Activated naive CD4-positive, alpha-beta T cell treated with anti-CD3 and anti-CD28 coated beads for 36 hours (primary cell): ENCODE results near the gene CENPV. TPM values are rescaled to one million over a fixed set of nuclear protein-coding genes. Genes with fewer than 3 reads are reported as not detected.

ENCODE experiments used
- CTCF ChIA-PET: fragments of 350-600 bp; sonication (Branson Sonifier 250); formaldehyde crosslinking; loops from one replicate; lab custom pipeline; 2021; ENCODE audit warnings: antibody characterized with exemption; lab: Charles Lee
- DNase-seq: peaks from one replicate; pipeline ENCODE4 v3.0.0-alpha.2; 2020
- H3K27ac Mint-ChIP-seq: one replicate; pipeline ENCODE4 v1.8.0; 2021; ENCODE audit warnings: mild to moderate bottlenecking, mixed read lengths
- H3K27me3 Mint-ChIP-seq: one replicate; pipeline ENCODE4 v1.8.0; 2021; ENCODE audit warnings: low read depth, mixed read lengths
- H3K36me3 Mint-ChIP-seq: one replicate; pipeline ENCODE4 v1.8.0; 2021; ENCODE audit warnings: low read depth, mixed read lengths
- H3K4me1 Mint-ChIP-seq: one replicate; pipeline ENCODE4 v1.8.0; 2021; ENCODE audit warnings: low read depth, mixed read lengths
- H3K4me3 Mint-ChIP-seq: one replicate; pipeline ENCODE4 v1.8.0; 2021; ENCODE audit warnings: mild to moderate bottlenecking, moderate library complexity, mixed read lengths
- H3K9me3 Mint-ChIP-seq: one replicate; pipeline ENCODE4 v1.8.0; 2021; ENCODE audit warnings: mixed read lengths
- intact Hi-C: fragments of 100-400 bp; cut with micrococcal nuclease; formaldehyde crosslinking; loops from one replicate; pipeline ENCODE4 v1.15.1; 2023
- total RNA-seq, 2 experiments: library from RNA; stranded (reverse); gene quantifications; one replicate each; pipeline ENCODE4 v1.2.3, GENCODE V29; 2021

Gene CENPV
- total RNA-seq, 2 experiments from 2014 or later: 117 to 121 TPM

DNA sequence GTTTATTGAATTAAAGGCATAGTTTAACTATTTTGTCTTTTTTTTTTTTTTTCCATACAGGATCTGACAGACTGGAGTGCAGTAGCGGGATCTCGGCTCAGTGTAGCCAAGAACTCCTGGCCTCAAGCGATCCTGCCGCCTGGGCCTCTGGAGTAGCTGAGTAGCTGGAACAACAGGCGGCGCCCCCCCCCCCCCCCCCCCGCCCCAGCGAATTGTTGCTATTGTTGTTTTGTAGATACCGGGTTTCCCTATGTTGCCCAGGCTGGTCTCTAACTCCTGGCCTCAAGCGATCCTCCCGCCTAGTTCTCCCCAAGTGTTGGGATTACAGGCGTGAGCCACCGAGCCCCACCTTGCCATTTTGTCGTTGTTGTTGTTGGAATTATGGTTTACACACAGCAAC, 1.3 kb upstream of the CENPV start:
- H3K9me3 Mint-ChIP-seq: no peaks in the 10 kb centered on the region
- CTCF ChIA-PET: interaction anchor here (1.5 kb wide), 1 partner anchor 9 kb away, joined by 8 read pairs; no protein-coding TSS in a partner anchor
- peaks cover 2% of the 10 kb centered on the region for H3K36me3 Mint-ChIP-seq
- no peak for DNase-seq
- intact Hi-C loops: loop anchor here (5.0 kb wide), 1 partner anchor 352 kb away; no protein-coding TSS in a partner anchor
- H3K27ac Mint-ChIP-seq: peak overlapping the region; percentile 16
- peaks cover 20% of the 10 kb centered on the region for H3K4me1 Mint-ChIP-seq
- H3K27me3 Mint-ChIP-seq: no peaks in the 10 kb centered on the region
- no peak overlapping the region for H3K4me3 Mint-ChIP-seq

DNA sequence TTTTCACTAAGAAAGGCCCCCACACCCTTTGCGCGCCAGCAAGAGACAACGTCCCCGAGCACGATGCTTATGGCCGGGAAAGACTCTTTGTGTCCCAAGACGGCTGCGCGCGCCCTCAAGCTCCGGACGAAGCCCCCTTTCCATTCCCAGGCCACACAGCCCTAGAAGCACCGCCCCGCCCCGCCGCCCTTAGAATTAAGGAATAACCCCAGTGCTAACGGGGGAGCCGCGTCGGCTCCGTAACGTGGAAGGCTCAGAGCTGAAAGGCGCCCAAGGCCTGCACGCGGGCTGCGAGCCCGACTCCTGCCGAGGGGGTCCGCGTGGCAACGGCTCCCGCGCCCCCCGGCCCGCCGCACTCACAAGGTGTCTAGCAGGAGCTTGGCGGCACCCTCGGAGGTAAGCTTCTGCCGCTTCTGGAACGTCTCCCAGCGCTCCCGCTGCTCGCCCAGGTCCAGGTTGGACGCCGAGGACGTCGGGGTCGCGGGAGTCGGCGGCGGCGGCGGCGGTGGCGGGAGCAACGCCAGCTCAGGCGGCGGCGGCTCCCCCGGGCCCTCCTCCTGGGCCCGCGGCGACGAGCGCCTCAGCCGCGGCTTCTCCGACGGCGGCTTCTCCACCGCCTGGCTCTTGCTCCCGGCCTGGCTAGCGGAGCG, 477 bp downstream of the CENPV start:
- Mint-ChIP-seq H3K9me3 (no peaks in the 10 kb centered on the region), H3K4me3 (peak overlapping the region; percentile 96), H3K36me3 (peaks cover 8% of the 10 kb centered on the region), H3K27ac (peak overlapping the region; percentile 77), H3K27me3 (no peaks in the 10 kb centered on the region), H3K4me1 (peaks cover 22% of the 10 kb centered on the region)
- DNase-seq: peak; percentile 34
- CTCF ChIA-PET: interaction anchor here (0.5 to 1.9 kb wide), 9 partner anchors 11 to 135 kb away, joined by 3 to 15 read pairs (median 4); no protein-coding TSS in a partner anchor
- intact Hi-C loops: loop anchor here (2.0 to 5.0 kb wide), 4 partner anchors 28 to 350 kb away; partner anchors contain the start of genes NCOR1 and UBB

DNA sequence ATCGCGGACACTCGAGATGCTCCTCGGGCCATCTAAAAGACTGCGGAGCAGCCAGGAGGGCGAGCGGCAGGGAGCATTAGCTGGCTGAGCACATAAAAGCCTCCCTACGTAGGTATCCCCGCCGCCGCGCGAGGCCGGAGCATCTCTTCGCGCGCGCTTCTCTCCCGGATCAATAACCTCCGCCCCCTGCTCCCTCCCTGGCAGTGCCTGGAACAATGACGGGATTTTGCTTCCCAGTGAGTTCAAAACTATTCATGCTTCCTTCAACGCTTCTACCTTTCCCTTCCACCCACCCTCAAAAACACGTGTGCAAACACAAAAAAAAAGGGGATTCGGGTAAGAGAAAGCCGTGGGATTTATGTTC, 984 bp downstream of the CENPV start:
- CTCF ChIA-PET: interaction anchor here (0.9 to 1.9 kb wide), 4 partner anchors 11 to 65 kb away, joined by 3 to 15 read pairs (median 4); no protein-coding TSS in a partner anchor
- Mint-ChIP-seq H3K9me3 (no peaks in the 10 kb centered on the region), H3K36me3 (peaks cover 10% of the 10 kb centered on the region), H3K27ac (peak overlapping the region; percentile 32), H3K4me1 (peaks cover 22% of the 10 kb centered on the region), H3K27me3 (no peaks in the 10 kb centered on the region), H3K4me3 (peak overlapping the region; percentile 96)
- peak; percentile 58 for DNase-seq
- intact Hi-C loops: loop anchor here (2.0 to 5.0 kb wide), 4 partner anchors 29 to 350 kb away; partner anchors contain the start of genes NCOR1 and UBB

DNA sequence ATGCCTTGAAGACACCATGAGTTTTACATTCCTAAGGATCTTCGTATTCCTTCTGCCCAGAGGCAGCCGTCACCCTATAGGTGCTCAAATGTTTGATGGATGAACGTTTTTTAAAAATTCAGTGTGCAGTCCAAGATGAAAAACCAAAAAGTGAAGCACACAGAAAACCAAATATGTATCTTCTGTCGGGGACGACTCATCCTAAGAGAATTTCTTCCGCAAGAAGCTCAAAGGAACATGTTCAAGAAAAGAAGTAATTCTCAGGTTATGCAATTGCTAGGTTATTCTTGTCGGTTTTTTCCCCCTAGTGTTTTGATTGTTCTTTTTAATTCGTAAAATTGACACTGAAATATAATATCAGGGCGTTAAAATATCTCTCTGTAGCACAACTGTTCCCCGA, 1.4 kb downstream of the CENPV start:
- Mint-ChIP-seq H3K36me3 (peaks cover 10% of the 10 kb centered on the region), H3K4me3 (peak overlapping the region; percentile 96), H3K27ac (no peak overlapping the region), H3K4me1 (peaks cover 22% of the 10 kb centered on the region), H3K9me3 (no peaks in the 10 kb centered on the region), H3K27me3 (no peaks in the 10 kb centered on the region)
- intact Hi-C loops: loop anchor here (2.0 to 5.0 kb wide), 4 partner anchors 29 to 350 kb away; partner anchors contain the start of genes NCOR1 and UBB
- CTCF ChIA-PET: interaction anchor here (1.0 to 1.4 kb wide), 2 partner anchors 64 to 65 kb away, joined by 3 to 4 read pairs; no protein-coding TSS in a partner anchor
- DNase-seq: no peak

DNA sequence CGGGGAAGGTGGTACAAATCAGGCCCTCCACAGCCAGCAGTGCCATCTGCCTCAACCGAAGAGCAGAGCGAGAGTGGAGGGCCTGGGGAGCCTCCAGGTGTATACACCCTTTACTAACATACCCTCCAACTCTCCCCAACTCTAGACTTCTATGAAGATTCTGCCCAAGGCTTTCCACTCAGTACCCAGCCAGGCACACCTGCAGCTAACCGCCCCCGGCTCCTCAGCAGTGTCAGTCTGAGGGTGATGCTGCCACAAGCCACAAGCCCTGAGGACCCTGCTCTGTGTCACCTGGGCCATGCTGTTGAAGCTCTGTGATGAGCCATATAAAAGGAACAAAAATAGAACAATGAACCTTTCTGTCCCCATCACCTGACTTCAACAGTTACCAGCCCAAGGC, 3.8 kb downstream of the CENPV start:
- no peaks in the 10 kb centered on the region for H3K27me3 Mint-ChIP-seq
- H3K4me1 Mint-ChIP-seq: peaks cover 22% of the 10 kb centered on the region
- CTCF ChIA-PET: interaction anchor here (0.6 to 1.5 kb wide), 5 partner anchors 14 to 966 kb away, joined by 3 to 5 read pairs (median 4); no protein-coding TSS in a partner anchor
- intact Hi-C loops: no loop called here
- no peak overlapping the region for H3K27ac Mint-ChIP-seq
- peaks cover 11% of the 10 kb centered on the region for H3K36me3 Mint-ChIP-seq
- no peak overlapping the region for H3K4me3 Mint-ChIP-seq
- no peaks in the 10 kb centered on the region for H3K9me3 Mint-ChIP-seq
- no peak for DNase-seq

DNA sequence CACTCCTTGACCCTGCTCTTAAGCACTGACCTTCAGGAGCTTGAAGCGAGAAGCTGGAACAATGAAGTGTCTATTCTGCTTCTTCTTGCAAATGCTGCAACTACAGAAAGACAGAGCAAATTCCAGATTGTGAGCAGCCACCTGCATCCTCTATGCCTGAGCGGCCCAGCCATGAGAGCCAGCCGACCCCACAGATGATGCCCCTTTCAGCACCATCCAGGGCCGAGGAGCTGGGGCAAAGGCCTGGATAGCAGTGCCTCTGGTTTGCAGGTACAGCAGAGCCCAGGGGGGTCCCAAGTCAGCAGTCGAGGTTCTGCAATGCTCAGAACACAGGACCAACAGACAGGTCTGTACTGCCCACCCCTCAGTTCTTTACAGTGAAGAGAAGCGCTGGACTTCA, 4.7 kb downstream of the CENPV start:
- Mint-ChIP-seq H3K4me1 (peaks cover 20% of the 10 kb centered on the region), H3K36me3 (peaks cover 17% of the 10 kb centered on the region), H3K9me3 (no peaks in the 10 kb centered on the region), H3K27ac (no peak overlapping the region), H3K27me3 (no peaks in the 10 kb centered on the region), H3K4me3 (no peak overlapping the region)
- CTCF ChIA-PET: interaction anchor here (0.9 kb wide), 1 partner anchor 14 kb away, joined by 3 read pairs; no protein-coding TSS in a partner anchor
- intact Hi-C loops: no loop called here
- no peak for DNase-seq

DNA sequence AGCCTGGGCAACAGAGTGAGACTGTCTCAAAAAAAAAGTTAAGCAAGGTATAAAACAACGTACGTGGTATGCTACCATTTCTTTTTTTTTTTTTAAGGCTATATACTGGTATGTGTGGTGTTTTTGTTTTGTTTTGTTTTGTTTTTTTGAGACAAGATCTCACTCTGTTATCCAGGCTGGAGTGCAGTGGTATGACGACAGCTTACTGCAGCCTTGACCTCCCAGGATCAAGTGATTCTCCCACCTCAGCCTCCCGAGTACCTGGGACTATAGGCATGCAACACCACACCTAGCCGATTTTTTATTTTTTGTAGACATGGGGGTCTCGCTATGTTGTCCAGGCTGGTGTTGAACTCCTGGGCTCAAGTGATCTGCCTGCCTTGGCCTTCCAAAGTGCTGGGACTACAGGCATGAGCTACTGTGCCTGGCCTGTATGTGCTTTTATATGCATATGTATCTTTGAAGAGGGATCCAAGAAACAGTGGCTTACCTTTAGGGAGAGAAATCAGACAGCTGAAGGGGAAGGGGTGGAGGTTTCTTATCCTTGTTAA, 6.5 kb downstream of the CENPV start:
- peaks cover 26% of the 10 kb centered on the region for H3K36me3 Mint-ChIP-seq
- no peak overlapping the region for H3K27ac Mint-ChIP-seq
- CTCF ChIA-PET: interaction anchor here (0.6 to 0.9 kb wide), 4 partner anchors 20 to 282 kb away, joined by 3 to 5 read pairs (median 4); no protein-coding TSS in a partner anchor
- no peaks in the 10 kb centered on the region for H3K9me3 Mint-ChIP-seq
- peaks cover 16% of the 10 kb centered on the region for H3K4me1 Mint-ChIP-seq
- intact Hi-C loops: loop anchor here (1.0 kb wide), 1 partner anchor 27 kb away; no protein-coding TSS in a partner anchor
- DNase-seq: no peak
- no peak overlapping the region for H3K4me3 Mint-ChIP-seq
- no peaks in the 10 kb centered on the region for H3K27me3 Mint-ChIP-seq

DNA sequence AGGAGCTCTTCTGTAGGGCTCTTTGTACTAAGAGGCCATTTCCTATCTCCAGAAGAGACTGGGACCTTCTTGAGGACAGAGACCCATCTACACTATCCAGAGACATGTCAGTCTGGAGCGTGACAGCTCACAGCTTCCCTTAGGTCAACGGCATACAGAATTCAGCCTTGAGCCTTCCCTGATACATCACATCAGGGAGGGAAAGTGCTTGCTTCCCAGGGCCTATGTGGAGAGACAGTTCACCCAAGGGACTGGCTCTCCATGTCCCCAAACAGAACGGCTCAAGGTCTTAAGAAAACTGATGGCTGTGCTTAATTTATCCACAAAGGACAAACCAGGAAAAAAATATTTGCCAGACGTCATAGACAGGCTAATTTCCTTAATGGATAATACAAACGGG, 7.7 kb downstream of the CENPV start:
- Mint-ChIP-seq H3K4me1 (peaks cover 7% of the 10 kb centered on the region), H3K9me3 (no peaks in the 10 kb centered on the region), H3K4me3 (no peak overlapping the region), H3K27me3 (no peaks in the 10 kb centered on the region), H3K27ac (no peak overlapping the region), H3K36me3 (peaks cover 26% of the 10 kb centered on the region)
- intact Hi-C loops: no loop called here
- no peak for DNase-seq
- CTCF ChIA-PET: interaction anchor here (0.6 to 1.6 kb wide), 5 partner anchors 18 to 280 kb away, joined by 3 to 6 read pairs (median 4); no protein-coding TSS in a partner anchor

DNA sequence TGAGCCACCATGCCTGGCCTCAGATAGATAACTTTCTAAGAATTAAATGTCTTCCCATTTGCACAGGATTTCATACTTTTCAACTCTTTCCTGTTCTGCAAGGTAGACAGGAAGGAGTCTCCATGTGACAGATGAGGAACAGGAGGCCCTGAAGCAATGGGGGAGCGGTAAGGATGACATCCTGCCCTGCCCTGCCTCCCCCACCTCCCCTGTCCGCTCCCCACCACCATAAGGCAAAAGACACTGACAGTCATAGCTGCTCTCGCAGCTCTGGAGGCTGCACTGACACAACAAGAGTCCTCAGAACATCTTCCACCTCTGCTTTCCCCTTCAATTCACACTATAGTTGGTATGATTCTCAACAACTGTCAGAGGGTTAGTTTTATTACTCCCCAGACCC, 9.7 kb downstream of the CENPV start:
- Mint-ChIP-seq H3K27me3 (no peaks in the 10 kb centered on the region), H3K4me1 (no peaks in the 10 kb centered on the region), H3K27ac (no peak overlapping the region), H3K36me3 (peaks cover 18% of the 10 kb centered on the region), H3K4me3 (no peak overlapping the region), H3K9me3 (no peaks in the 10 kb centered on the region)
- no peak for DNase-seq
- intact Hi-C loops: no loop called here
- CTCF ChIA-PET: interaction anchor here (0.6 kb wide), 1 partner anchor 250 kb away, joined by 4 read pairs; no protein-coding TSS in a partner anchor

DNA sequence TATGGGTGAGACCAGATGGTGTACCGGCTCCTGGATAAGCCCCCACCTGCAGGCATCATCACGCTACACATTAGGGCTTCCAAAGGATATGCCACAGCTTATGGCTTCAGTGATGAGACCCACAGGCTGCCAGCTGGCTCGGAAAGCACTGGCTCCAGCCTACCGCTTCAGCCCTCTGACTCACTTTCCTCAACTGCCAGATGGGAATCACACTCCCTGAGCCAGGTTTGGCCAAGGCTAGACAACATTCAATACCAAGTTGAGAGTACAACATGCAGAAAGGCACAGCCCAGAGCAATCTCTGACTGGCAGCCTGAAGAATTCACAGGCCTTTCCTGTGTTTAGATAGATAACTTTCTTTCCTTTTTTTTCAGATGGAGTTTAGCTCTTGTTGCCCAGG, 10.3 kb downstream of the CENPV start:
- Mint-ChIP-seq H3K4me3 (no peak overlapping the region), H3K27ac (no peak overlapping the region), H3K4me1 (no peaks in the 10 kb centered on the region), H3K27me3 (no peaks in the 10 kb centered on the region), H3K36me3 (peaks cover 20% of the 10 kb centered on the region), H3K9me3 (no peaks in the 10 kb centered on the region)
- CTCF ChIA-PET: interaction anchor here (0.6 kb wide), 1 partner anchor 144 kb away, joined by 3 read pairs; no protein-coding TSS in a partner anchor
- intact Hi-C loops: no loop called here
- DNase-seq: no peak

DNA sequence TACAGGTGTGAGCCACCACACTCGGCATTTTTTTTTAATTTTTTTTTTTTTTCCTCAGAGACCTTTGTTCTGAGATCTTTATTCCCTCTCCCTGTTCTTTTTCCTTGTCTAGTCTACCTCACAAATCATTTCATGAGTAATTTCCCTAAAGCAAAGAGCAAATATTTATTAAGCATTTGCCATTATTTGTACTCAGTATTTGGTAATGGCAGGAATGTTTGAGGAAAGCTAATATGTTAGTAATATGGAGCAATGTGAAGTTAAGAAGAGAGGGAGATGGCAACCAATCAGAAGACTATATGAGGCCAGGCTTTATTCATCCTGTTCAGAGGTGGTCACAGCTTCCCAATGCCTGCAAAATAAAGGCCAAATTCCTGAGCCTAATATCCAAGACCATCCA, 13.3 kb downstream of the CENPV start:
- DNase-seq: no peak
- CTCF ChIA-PET: no interaction called here
- no peaks in the 10 kb centered on the region for H3K4me1 Mint-ChIP-seq
- intact Hi-C loops: no loop called here
- no peaks in the 10 kb centered on the region for H3K9me3 Mint-ChIP-seq
- peaks cover 17% of the 10 kb centered on the region for H3K36me3 Mint-ChIP-seq
- H3K27ac Mint-ChIP-seq: no peak overlapping the region
- H3K27me3 Mint-ChIP-seq: no peaks in the 10 kb centered on the region
- H3K4me3 Mint-ChIP-seq: no peak overlapping the region

DNA sequence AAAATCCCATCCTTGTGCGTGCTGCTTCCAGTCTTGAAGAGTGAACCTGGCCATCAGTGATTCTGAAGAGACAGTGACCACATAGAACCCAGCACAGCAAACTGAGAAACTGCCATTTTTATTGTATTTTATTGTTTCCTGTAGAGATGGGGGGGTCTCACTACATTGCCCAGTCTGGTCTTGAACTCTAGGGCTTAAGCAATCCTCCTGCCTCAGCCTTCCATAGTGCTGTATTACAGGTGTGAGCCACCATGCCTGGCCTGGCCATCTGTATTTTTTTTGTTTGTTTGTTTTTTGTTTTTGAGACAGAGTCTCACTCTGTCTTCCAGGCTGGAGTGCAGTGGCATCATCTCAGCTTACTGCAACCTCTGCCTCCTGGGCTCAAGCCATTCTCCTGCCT, 13.9 kb downstream of the CENPV start:
- Mint-ChIP-seq H3K27ac (no peak overlapping the region), H3K36me3 (peaks cover 16% of the 10 kb centered on the region), H3K4me3 (no peak overlapping the region), H3K27me3 (no peaks in the 10 kb centered on the region), H3K4me1 (no peaks in the 10 kb centered on the region), H3K9me3 (no peaks in the 10 kb centered on the region)
- intact Hi-C loops: no loop called here
- CTCF ChIA-PET: no interaction called here
- no peak for DNase-seq
